SK-N-SH treated with all-trans-retinoic acid at 6 μM for 48 hours (cell line): ENCODE data around the gene KBTBD13.

Experiments used
- ARNTL ChIP-seq: fragments of 450-650 bp; formaldehyde crosslinking; IDR thresholded peaks from 2 replicates; pipeline ENCODE4 v1.5.0; 2020; ENCODE audit warnings: low read depth, mild to moderate bottlenecking, moderate library complexity, borderline replicate concordance
- GLIS3 ChIP-seq: fragments of 250-450 bp; sonication (Bioruptor Pico); IDR thresholded peaks from 2 replicates; pipeline ENCODE4 v1.5.0; 2020; ENCODE audit warnings: mild to moderate bottlenecking, moderate library complexity
- RARB ChIP-seq: fragments of 250-450 bp; sonication (Bioruptor Pico); IDR thresholded peaks from 2 replicates; pipeline ENCODE4 v1.8.0; 2021; ENCODE audit warnings: mild to moderate bottlenecking, moderate library complexity
- TOX ChIP-seq: fragments of 250-450 bp; sonication (Bioruptor Pico); IDR thresholded peaks from 2 replicates; pipeline ENCODE4 v1.8.0; 2021; ENCODE audit warnings: mild to moderate bottlenecking, moderate library complexity, borderline replicate concordance
- TSHZ2 ChIP-seq: fragments of 250-450 bp; sonication (Bioruptor Pico); IDR thresholded peaks from 2 replicates; pipeline ENCODE4 v1.5.0; 2020; ENCODE audit warnings: mild to moderate bottlenecking, moderate library complexity
- ZC3H10 ChIP-seq: fragments of 250-450 bp; sonication (Bioruptor Pico); IDR thresholded peaks from 2 replicates; pipeline ENCODE4 v1.5.1; 2021; ENCODE audit warnings: mild to moderate bottlenecking, moderate library complexity
- ZNF565 ChIP-seq: fragments of 450-650 bp; formaldehyde crosslinking; conservative IDR thresholded peaks from 2 replicates; pipeline ENCODE4 v1.5.0; 2020; ENCODE audit warnings: low read depth, mild to moderate bottlenecking, moderate library complexity
- ZNF70 ChIP-seq: fragments of 450-650 bp; formaldehyde crosslinking; IDR thresholded peaks from 2 replicates; pipeline ENCODE4 v1.5.0; 2020; ENCODE audit warnings: mild to moderate bottlenecking, moderate library complexity
- ZNF8 ChIP-seq: fragments of 450-650 bp; formaldehyde crosslinking; IDR thresholded peaks from 2 replicates; pipeline ENCODE4 v1.5.0; 2020; ENCODE audit warnings: mild to moderate bottlenecking, moderate library complexity
- TF ChIP-seq, protein P1 (sequence below): fragments of 250-450 bp; sonication (Bioruptor Pico); IDR thresholded peaks from 2 replicates; pipeline ENCODE4 v1.8.0; 2020; ENCODE audit warnings: mild to moderate bottlenecking, moderate library complexity, borderline replicate concordance
- TF ChIP-seq, protein P2 (sequence below): fragments of 250-450 bp; sonication (Bioruptor Pico); IDR thresholded peaks from 2 replicates; pipeline ENCODE4 v1.8.0; 2021; ENCODE audit warnings: low read depth, mild to moderate bottlenecking, moderate library complexity, borderline replicate concordance
- TF ChIP-seq, protein P3 (sequence below): fragments of 250-450 bp; sonication (Bioruptor Pico); IDR thresholded peaks from 2 replicates; pipeline ENCODE4 v1.5.1; 2020; ENCODE audit warnings: low read depth, mild to moderate bottlenecking, moderate library complexity

GRCh38 chr15:65087411-65087810, 10.9 kb downstream of the KBTBD13 start:
- TF ChIP-seq ZNF565 (no peak), ZNF70 (CRISPR knock-in tag) (no peak), ZNF8 (no peak), TOX (CRISPR knock-in tag) (no peak), GLIS3 (CRISPR knock-in tag) (no peak), TSHZ2 (CRISPR knock-in tag) (no peak), ZC3H10 (CRISPR knock-in tag) (no peak), RARB (CRISPR knock-in tag) (no peak), ARNTL (CRISPR knock-in tag) (no peak)
- TF ChIP-seq, protein P1, sequence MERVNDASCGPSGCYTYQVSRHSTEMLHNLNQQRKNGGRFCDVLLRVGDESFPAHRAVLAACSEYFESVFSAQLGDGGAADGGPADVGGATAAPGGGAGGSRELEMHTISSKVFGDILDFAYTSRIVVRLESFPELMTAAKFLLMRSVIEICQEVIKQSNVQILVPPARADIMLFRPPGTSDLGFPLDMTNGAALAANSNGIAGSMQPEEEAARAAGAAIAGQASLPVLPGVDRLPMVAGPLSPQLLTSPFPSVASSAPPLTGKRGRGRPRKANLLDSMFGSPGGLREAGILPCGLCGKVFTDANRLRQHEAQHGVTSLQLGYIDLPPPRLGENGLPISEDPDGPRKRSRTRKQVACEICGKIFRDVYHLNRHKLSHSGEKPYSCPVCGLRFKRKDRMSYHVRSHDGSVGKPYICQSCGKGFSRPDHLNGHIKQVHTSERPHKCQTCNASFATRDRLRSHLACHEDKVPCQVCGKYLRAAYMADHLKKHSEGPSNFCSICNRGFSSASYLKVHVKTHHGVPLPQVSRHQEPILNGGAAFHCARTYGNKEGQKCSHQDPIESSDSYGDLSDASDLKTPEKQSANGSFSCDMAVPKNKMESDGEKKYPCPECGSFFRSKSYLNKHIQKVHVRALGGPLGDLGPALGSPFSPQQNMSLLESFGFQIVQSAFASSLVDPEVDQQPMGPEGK (CRISPR knock-in tag): no peak
- TF ChIP-seq, protein P2, sequence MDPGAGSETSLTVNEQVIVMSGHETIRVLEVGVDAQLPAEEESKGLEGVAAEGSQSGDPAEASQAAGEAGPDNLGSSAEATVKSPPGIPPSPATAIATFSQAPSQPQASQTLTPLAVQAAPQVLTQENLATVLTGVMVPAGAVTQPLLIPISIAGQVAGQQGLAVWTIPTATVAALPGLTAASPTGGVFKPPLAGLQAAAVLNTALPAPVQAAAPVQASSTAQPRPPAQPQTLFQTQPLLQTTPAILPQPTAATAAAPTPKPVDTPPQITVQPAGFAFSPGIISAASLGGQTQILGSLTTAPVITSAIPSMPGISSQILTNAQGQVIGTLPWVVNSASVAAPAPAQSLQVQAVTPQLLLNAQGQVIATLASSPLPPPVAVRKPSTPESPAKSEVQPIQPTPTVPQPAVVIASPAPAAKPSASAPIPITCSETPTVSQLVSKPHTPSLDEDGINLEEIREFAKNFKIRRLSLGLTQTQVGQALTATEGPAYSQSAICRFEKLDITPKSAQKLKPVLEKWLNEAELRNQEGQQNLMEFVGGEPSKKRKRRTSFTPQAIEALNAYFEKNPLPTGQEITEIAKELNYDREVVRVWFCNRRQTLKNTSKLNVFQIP: no peak
- TF ChIP-seq, protein P3, sequence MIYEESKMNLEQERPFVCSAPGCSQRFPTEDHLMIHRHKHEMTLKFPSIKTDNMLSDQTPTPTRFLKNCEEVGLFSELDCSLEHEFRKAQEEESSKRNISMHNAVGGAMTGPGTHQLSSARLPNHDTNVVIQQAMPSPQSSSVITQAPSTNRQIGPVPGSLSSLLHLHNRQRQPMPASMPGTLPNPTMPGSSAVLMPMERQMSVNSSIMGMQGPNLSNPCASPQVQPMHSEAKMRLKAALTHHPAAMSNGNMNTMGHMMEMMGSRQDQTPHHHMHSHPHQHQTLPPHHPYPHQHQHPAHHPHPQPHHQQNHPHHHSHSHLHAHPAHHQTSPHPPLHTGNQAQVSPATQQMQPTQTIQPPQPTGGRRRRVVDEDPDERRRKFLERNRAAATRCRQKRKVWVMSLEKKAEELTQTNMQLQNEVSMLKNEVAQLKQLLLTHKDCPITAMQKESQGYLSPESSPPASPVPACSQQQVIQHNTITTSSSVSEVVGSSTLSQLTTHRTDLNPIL (CRISPR knock-in tag): no peak
